HTR-8/SVneo (cell line): ENCODE measurements around the gene PREB.

ENCODE experiments used
- DNase-seq: peaks from one replicate; pipeline ENCODE4 v3.0.0; 2011; ENCODE audit warnings: low spot score, mixed read lengths; ENCODE audit not compliant: insufficient read length
- FAIRE-seq: peaks from 2 replicates; lab custom pipeline; 2011; peaks lifted over from hg19 to GRCh38; lab: Jason Lieb, UNC

PREB gene

DNA sequence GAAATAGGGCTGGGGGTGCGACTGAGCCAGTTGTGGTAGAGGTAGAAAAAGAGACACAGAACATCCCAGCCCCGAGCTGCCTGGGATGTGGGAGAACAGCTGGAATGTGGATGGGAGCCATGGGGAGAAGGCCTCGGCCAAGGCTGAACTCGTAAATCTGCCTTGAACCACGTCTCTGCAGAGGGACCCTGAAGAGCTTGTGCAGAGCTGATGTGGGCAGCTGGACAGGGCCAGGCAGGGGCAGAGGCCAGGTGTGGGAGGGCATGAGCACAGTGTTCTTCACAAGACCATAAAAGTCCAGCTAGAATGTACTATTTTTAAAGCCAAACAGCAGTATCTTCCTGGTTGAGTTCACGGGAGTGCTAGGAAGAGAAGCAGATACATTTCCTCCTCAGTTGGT is 20.1 kb upstream of the PREB start:
- DNase-seq (no peak), FAIRE-seq (no peak)

DNA sequence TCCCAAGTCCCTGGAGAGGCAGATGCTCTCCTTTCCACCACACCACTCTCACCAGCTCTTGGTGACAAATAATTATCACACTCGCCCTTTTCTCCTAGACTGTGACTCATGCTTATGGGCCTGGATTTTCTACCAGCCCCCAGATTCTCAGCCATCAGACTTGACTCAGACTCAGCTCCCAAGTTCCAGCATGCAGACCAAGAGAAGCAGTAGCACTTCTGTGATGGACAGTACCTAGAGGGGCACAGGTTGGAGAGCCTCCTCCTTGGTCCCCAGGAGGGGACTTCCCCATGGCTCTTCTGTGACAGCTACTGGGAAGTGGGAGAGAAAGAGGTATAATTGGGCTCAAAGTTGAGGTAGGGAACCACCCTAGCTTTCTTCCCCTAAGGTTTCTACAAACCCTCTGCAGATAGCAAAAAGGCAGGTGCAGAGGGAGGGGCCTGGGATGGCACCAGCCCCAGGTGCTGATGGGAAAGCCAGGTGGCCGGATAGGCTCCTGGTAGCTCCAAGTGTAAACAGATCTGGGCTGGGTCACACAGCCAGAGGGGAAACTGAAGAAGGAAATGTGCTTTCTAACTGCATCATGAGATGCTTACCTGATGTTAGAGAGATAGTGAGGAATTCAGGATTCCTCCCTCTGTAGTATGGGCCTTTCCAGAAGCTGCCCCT is 18.5 kb upstream of the PREB start:
- DNase-seq (peak; percentile 40), FAIRE-seq (peak; percentile 9)

- DNase-seq (no peak), FAIRE-seq (no peak)
Observed at GRCh38 chr2:27152102-27152795, 17.8 kb upstream of the PREB start.

DNA sequence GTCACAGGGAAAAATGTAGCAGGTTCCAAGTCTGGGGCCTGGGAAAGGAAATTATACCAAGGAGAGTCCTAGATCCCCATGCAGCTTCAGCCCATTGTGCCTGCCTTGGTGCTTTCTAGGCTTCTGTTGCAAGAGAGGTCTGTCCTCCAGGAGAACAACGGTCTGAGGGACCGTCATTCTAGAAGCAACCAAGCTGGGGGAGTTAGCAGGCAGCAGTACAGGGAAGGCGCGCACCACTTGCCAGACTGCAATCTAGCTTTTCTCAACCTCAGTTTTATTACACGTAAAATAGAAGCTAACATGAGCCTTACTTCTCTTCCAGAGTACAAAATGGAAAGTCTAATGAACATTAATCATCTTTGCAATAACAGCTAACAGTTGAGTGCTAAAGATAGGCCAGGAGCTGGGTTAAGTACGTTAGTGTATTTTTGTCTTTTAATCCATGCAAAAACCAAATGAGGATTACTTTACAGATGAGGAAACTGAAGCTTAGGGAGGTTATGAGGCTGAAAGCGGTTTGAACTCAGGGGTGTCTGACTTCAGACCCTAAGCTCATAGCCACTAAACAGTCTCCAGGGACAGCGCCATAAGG is 16.3 kb upstream of the PREB start:
- FAIRE-seq (no peak), DNase-seq (no peak)

DNA sequence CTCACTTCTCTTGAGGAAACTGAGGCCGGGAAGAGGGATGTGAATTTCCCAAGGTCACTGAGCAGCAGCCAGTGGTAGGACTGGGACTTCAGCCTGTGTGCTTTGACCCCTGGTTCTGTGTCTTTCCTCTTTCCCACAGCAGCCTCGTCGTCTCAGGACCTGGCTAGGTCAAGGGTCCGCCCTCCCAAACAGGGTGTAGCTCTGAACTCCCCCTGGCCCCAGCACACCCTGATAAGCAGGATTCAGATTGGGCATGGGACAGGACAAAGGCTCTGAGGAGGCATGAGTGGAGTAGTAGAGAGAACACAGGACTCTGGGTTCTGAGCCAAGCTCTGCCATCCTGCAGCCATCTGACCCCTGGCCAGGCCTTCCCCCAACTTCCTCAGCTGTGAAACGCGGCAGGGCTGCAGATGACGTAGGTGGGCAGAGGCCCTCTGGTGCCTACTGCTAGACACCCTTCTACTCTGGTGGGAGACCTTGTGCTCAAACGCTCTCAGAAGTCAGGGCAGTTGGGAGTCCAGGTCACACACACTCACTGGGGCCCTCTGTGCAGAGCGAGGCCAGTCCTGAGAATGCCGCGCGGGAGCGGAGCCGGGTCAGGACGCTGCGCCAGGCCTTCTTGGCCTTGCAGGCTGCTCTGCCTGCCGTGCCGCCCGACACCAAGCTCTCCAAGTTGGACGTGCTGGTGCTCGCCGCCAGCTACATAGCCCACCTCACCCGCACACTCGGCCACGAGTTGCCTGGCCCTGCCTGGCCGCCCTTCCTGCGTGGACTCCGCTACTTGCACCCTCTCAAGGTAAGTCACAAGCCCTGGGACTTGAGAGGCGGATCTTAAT is 15.4 kb upstream of the PREB start:
- DNase-seq = no peak
- no peak for FAIRE-seq

- FAIRE-seq (no peak), DNase-seq (no peak)
Observed at GRCh38 chr2:27148801-27149439, 14.5 kb upstream of the PREB start, which contains the start of gene TCF23. Gene TCF23 (plus strand): TSS chr2:27149004. CDS start chr2:27149134, 130 bp downstream.

- DNase-seq = no peak
- no peak for FAIRE-seq
Observed at GRCh38 chr2:27147935-27148334, 13.5 kb upstream of the PREB start.

DNA sequence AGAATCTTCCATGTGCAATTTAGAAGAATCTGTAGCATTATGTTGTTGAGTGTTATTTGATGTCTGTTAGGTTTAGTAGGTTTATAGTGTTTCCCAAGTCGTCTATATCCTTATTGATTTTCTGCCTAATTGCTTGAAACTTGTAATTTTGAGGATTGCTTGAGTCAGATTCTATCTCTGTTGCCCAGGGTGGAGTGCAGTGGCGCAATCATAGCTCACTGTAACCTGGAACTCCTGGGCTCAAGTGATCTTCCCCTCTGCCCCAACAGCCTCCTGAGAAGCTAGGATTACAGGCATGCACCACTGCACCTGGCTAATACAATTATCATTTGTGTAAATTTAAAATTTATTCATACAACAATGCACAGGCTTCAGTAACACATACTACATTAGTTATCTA is 11.2 kb upstream of the PREB start:
- no peak for DNase-seq
- FAIRE-seq = no peak

DNA sequence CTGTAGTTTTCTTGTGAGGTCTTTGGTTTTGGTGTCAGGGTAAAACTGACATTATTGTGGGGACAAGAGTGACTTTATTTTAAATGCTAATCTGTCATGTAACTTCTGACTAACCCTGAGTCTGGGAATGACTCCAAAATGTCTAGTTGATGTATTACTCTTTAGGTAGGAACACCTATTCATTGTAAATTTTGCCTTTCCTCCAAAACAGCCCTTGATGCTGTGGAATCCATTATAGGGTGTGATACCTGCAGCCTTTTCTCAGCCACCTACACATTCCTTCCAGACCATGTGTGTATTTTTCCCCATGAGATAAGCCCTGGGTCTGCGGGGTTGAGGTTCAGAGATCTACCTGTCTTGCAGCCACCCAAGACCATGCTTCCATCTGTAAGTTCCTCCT is 8.8 kb upstream of the PREB start:
- FAIRE-seq = no peak
- DNase-seq = no peak

DNA sequence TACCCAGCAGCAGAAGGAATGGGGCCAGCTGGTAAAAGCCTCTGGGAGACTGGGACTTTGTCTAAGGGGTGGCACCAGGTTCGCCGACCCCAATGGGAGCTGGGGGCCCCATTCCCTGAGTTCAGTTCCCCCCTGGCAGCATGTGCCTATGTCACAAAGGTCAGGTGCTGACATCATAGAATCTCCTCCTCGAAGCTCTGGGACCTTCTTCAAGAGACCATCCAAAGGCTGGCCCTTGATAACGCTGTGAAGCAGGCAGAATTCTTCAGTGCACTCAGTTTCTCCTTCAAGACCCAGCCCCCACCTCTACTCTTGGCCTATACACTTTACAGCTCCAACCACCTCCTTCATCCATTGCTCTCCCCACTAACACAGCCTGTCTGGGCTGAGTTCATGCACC is 4.9 kb upstream of the PREB start, which contains the start of gene PRR30:
Gene PRR30, minus strand, starts transcription at position 101 of the 400 bp plus-strand sequence. CDS start 1,081 bp downstream, outside the sequence.
- FAIRE-seq (no peak), DNase-seq (no peak)

GRCh38 chr2:27138111-27138510 is 3.7 kb upstream of the PREB start:
- FAIRE-seq = no peak
- DNase-seq = no peak

DNA sequence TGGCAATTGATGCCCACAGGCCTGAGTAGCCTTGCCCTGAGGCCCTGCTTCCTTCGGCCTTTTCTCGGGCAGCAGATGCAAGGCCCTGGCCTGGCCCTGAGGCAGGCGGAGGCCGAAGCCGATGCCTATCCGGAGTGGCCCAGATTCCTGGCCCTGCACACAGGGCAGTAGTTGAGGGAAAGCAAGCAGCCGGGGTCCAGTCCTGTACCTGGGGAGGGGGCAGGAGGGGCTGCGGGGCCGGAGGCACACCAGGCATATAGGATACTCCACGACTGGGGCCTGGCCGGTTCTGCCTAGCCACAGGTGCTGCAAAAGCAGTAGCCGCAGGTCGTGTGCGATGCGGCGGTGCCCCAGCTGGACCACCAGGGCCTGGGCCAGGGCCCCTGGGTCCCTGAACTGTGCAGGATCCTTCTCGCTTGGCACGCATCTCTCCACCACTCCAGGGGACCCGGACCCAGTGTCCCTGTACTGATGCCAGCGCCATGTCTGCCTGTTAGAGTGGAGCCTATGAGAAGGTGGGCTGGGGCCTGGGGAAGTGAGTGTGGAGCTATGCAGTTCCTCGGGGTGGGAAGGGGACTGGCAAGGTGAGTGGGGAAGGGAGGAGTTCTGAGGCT is 3.0 kb upstream of the PREB start:
- no peak for FAIRE-seq
- no peak for DNase-seq

GRCh38 chr2:27136751-27137150 is 2.3 kb upstream of the PREB start:
- FAIRE-seq (no peak), DNase-seq (no peak)

GRCh38 chr2:27135478-27135955 is 1.1 kb upstream of the PREB start:
- FAIRE-seq = no peak
- no peak for DNase-seq

DNA sequence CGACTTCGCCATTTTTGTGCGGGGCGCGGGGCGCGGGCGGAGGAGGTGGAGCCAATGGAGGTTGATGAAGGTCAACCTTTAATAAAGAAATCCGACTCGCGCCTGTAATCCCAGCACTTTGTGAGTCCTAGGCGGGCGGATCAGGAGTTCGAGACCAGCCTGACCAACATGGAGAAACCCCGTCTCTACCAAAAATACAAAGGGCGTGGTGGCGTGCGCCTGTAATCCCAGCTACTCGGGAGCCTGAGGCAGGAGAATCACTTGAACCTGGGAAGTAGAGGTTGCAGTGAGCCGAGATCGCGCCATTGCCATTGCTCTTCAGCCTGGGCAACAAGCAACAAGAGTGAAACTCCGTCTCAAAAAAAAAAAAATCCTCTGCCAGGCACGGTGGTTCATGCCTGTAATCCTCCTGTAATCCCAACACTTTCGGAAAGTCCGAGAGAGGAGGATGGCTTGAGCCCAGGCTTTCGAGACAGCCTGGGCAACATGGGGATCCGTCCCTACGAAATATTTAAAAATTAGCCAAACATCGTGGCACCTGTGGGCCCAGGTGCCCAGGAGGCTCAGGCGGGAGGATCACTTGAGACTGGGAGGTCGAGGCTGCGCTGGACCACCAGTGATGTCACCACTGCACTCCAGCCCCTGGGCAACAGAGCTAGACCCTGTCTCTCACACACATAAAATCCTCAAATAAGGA is 493 bp upstream of the PREB start:
- DNase-seq (no peak), FAIRE-seq (no peak)

DNA sequence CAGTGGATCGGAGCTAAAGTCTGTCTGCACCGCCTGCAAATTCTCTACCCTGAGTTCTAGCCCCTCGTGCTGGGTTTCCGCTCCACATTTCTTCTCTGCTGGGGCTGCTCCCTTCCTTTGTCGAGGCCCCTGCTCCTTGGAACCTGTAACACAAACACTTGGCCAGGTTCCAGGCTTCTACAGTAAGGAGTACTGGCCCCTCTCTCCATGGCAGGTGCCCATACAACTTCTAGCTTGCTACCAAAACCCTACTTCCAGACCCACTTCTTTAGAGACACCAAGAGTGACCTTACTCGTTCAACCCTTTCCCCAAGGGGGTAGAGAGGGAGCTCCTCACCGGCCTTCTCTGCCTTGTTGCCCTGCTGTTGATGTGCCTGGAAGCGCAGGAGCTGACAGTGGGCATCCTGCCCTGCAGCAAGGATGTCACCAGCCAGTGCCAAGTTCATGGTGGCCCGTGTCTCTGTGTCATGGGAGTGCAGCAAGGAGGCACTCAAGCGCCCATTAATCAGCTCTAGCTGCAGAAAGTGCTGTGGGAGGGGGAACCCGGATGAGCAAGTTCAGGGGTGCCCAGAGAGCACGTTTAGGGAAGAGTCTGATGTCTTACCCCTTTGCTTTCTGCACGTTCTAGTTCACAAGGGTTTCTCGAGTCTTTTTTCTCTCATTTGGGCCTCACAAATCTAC is 1.1 kb downstream of the PREB start:
- DNase-seq = no peak
- no peak for FAIRE-seq

DNA sequence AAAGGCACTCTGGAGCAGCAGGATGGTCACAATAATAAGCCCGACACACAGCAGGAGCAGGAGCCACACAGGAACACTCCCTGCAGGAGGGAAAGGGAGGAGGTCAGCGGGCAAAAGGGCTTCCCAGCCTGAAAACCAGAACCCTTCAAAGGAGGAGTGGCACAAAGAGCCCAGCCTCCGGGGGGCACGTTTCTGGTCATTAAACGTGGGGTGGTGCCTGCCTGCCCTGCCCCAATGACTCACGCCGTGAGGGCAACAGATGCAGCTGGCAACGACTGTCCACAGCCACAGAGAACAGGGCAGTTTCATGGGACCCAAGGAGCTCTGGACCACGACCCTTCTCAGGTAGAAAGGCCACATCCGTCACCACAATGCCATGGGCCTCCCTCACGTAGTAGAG is 3.0 kb downstream of the PREB start:
- FAIRE-seq (no peak), DNase-seq (no peak)

- DNase-seq (no peak), FAIRE-seq (no peak)
Observed at GRCh38 chr2:27130396-27130795, 4.0 kb downstream of the PREB start.
